Vagina (tissue), 2 donors: ENCODE measurements around the gene AEBP1.

Source experiments
- POLR2A ChIP-seq, 2 donors: fragments of 450-650 bp; IDR thresholded peaks; one replicate each; pipeline ENCODE4 v1.6.1; 2017; ENCODE audit warnings: antibody characterized with exemption in 2 of 2, mild to moderate bottlenecking in 2 of 2, moderate library complexity in 2 of 2
- TF ChIP-seq, protein P1 (sequence below), 3 experiments: fragments of 450-650 bp in 2 of 3; fragments of 200-600 bp in 1 of 3; sonication (generic) in 1 of 3; IDR thresholded peaks; one replicate each; pipeline ENCODE4 v1.5.1; 2017 to 2019; ENCODE audit warnings: antibody characterized with exemption in 3 of 3, mild to moderate bottlenecking in 2 of 3, moderate library complexity in 2 of 3

DNA sequence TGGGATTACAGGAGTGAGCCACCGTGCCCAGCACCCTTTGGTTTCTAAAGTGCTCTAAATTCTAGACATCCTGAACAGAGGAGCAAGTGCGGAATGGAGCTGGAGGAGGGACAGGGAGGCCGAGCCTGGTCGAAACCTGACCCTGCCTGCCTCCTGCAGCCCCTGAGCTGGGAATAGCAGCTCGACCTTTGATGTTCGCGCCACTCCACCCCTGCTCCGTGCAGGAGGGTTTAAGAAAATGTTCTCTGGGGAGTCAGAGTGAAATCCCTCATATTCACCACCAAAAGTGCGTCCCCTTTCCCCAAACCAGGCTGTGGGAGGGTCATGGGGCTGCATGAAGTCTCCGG lies 40.6 kb upstream of the AEBP1 start:
- TF ChIP-seq, protein P1, sequence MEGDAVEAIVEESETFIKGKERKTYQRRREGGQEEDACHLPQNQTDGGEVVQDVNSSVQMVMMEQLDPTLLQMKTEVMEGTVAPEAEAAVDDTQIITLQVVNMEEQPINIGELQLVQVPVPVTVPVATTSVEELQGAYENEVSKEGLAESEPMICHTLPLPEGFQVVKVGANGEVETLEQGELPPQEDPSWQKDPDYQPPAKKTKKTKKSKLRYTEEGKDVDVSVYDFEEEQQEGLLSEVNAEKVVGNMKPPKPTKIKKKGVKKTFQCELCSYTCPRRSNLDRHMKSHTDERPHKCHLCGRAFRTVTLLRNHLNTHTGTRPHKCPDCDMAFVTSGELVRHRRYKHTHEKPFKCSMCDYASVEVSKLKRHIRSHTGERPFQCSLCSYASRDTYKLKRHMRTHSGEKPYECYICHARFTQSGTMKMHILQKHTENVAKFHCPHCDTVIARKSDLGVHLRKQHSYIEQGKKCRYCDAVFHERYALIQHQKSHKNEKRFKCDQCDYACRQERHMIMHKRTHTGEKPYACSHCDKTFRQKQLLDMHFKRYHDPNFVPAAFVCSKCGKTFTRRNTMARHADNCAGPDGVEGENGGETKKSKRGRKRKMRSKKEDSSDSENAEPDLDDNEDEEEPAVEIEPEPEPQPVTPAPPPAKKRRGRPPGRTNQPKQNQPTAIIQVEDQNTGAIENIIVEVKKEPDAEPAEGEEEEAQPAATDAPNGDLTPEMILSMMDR (IDR thresholded peaks at IDR 0.05): no peak
- TF ChIP-seq POLR2A (IDR thresholded peaks at IDR 0.05): no peak
